Lower leg skin (tissue), 4 donors: ENCODE results near the gene PRR5. TPM values are rescaled to one million over a fixed set of nuclear protein-coding genes. Genes with fewer than 3 reads are reported as not detected.

Experiments
- DNase-seq, 2 donors: peaks; one replicate each; pipeline ENCODE4 v3.0.0-alpha.2; 2019; ENCODE audit warnings: low spot score in 2 of 2
- H3K4me3 ChIP-seq: fragments of 200-600 bp; sonication (generic); 2 replicates; pipeline ENCODE4 v1.5.1; 2017; ENCODE audit warnings: mild to moderate bottlenecking, low read depth; ENCODE audit not compliant: poor library complexity, severe bottlenecking
- CTCF ChIP-seq, 3 donors: fragments of 450-650 bp; IDR thresholded peaks; one replicate each; pipeline ENCODE4 v1.5.1; 2016; ENCODE audit warnings: antibody characterized with exemption in 3 of 3, mild to moderate bottlenecking in 3 of 3, moderate library complexity in 2 of 3
- POLR2A ChIP-seq, 2 donors: fragments of 450-650 bp; IDR thresholded peaks; one replicate each; pipeline ENCODE4 v1.6.1; 2016 to 2017; ENCODE audit warnings: antibody characterized with exemption in 2 of 2, mild to moderate bottlenecking in 1 of 2, moderate library complexity in 1 of 2
- WGBS, 2 donors: methylation state at CpG; one replicate each; pipeline ENCODE4 v1.1.5; 2018; 5-methylcytosine and 5-hydroxymethylcytosine counted together
- intact Hi-C: fragments of 100-400 bp; cut with DNase I; formaldehyde crosslinking; loops from one replicate; pipeline ENCODE4 v1.15.0; 2023; ENCODE audit warnings: low total_unique reads
- total RNA-seq, 4 donors: library from RNA; depleted of rRNA; stranded (reverse); fragments of >200 nt; gene quantifications; one replicate each; pipeline ENCODE4 v1.1.0, GENCODE V29; 2016

Gene PRR5
- total RNA-seq, 4 donors from 2014 or later: 18.7 to 28.4 (median 19.6) TPM

GRCh38 chr22:44667276-44667675, 34.7 kb upstream of the PRR5 start:
- intact Hi-C loops: no loop called here
- TF ChIP-seq CTCF (IDR thresholded peaks at IDR 0.05) (no peak), POLR2A (IDR thresholded peaks at IDR 0.05) (no peak)
- WGBS, 2 donors: 37 to 38% methylated on average over 5 of the region's 5 CpGs
- no peak for DNase-seq
- no peak overlapping the region for H3K4me3 ChIP-seq

GRCh38 chr22:44667829-44668189, 34.2 kb upstream of the PRR5 start:
- TF ChIP-seq CTCF (IDR thresholded peaks at IDR 0.05) (no peak), POLR2A (IDR thresholded peaks at IDR 0.05) (no peak)
- 15 to 24% methylated on average over 8 of the region's 8 CpGs for WGBS, 2 donors
- DNase-seq: no peak
- intact Hi-C loops: no loop called here
- peak overlapping the region; percentile 29 for H3K4me3 ChIP-seq

- intact Hi-C loops: no loop called here
- TF ChIP-seq POLR2A (IDR thresholded peaks at IDR 0.05) (no peak), CTCF (IDR thresholded peaks at IDR 0.05) (no peak)
- DNase-seq: no peak
- H3K4me3 ChIP-seq: peak overlapping the region; percentile 33
- 0% methylated on average over 1 to 8 of the region's 87 CpGs for WGBS, 2 donors
These were observed 33.7 kb upstream of the PRR5 start for GRCh38 chr22:44668190-44668885.

- DNase-seq: no peak
- H3K4me3 ChIP-seq: peak overlapping the region; percentile 33
- WGBS, 2 donors: 5 to 8% methylated on average over 14 to 22 of the region's 45 CpGs
- no peak for TF ChIP-seq CTCF (IDR thresholded peaks at IDR 0.05)
- intact Hi-C loops: no loop called here
These were observed 33.0 kb upstream of the PRR5 start for GRCh38 chr22:44668886-44669521.

- TF ChIP-seq POLR2A (IDR thresholded peaks at IDR 0.05): no peak
- H3K4me3 ChIP-seq: no peak overlapping the region
These were observed 32.4 kb upstream of the PRR5 start for GRCh38 chr22:44669561-44669976.

GRCh38 chr22:44670220-44670988, 31.6 kb upstream of the PRR5 start:
- TF ChIP-seq POLR2A (IDR thresholded peaks at IDR 0.05): no peak
- TF ChIP-seq CTCF (IDR thresholded peaks at IDR 0.05): no peak
- intact Hi-C loops: no loop called here
- DNase-seq: no peak
- WGBS, 2 donors: 69 to 72% methylated on average over 20 of the region's 20 CpGs
- H3K4me3 ChIP-seq: no peak overlapping the region

More at GRCh38 chr22:44669561-44669976, 32.4 kb upstream of the PRR5 start:
- intact Hi-C loops: no loop called here
- DNase-seq: no peak
- WGBS, 2 donors: 49 to 60% methylated on average over 9 of the region's 9 CpGs
